Measurements from ENCODE around the gene ADAMTS2.

Gene ADAMTS2

DNA sequence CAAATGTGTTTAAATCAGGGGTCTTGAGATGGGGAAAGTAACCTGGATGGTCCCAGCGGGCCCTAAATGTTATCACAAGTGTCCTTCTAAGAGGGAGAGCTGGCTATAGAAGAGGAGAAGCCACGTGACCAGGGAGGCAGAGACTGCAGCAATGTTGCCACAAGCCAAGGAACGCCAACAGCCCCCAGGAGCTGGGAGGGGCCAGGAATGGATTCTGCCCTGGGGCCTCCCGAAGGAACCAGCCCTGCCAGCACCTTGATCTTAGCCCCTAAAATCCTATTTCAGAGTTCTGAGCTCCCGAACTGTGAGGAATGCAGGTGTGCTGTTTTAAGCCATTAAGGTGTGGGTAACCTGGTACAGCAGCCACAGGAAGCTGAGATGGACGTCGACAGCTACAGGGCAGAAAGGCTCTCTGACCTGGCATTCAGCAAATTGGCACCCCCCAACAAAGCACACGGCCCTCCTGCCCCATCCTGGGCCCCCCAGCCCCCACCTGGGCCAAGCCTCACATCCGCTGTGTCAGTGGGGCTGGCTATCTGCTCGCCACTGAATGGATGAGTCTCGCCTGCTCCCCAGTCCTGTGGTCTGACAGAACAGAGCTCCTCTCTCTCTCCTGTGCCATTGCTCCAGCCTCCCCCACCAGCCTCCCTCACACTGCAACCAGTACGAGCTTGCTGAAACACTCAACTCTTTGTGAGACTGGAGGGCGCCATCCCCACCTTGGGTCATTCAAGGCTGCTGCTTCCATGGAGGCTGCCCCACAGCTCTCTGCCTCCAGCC, 78.8 kb downstream of the ADAMTS2 start:
- no peak for DNase-seq (ENCODE audit: low spot score)

DNA sequence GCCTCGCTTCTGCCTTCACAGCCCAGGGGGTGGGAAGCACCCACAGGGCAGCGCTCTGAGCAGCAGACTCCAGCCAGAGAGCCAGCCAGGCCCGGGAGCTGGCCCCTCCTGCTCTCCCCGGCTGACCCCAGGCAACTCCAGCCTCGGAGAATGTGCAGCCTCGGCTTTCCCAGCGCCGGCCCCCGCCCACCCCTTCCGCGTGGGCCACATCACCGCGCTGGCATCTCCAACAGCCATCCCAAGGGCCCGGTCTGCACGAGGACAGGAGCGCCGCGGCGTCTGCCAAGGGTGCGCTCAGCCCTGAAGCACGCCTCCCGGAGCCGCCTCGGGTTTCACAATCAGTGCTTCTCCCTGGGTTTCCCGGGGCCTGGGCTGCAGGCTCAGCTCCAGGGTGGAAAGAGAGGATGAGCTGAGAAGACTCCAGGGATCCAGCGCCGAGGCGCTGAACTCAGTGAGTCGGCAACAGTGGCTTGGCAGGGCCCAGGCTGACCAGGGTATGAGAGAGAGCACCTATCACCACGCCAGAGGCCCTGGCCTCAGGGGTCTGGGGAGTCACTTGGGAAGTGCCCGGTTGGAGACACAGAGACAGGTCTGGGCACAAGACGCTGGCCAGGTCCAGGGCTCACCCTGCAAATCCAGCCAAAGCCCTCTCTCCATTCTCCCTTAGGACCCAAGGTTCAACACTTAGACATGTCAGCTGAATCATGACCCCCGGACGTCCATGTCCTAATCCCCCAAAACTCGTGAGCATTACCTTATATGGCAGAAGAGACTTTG, 79.6 kb downstream of the ADAMTS2 start:
- peak; percentile 98 for DNase-seq (ENCODE audit: low spot score)

DNA sequence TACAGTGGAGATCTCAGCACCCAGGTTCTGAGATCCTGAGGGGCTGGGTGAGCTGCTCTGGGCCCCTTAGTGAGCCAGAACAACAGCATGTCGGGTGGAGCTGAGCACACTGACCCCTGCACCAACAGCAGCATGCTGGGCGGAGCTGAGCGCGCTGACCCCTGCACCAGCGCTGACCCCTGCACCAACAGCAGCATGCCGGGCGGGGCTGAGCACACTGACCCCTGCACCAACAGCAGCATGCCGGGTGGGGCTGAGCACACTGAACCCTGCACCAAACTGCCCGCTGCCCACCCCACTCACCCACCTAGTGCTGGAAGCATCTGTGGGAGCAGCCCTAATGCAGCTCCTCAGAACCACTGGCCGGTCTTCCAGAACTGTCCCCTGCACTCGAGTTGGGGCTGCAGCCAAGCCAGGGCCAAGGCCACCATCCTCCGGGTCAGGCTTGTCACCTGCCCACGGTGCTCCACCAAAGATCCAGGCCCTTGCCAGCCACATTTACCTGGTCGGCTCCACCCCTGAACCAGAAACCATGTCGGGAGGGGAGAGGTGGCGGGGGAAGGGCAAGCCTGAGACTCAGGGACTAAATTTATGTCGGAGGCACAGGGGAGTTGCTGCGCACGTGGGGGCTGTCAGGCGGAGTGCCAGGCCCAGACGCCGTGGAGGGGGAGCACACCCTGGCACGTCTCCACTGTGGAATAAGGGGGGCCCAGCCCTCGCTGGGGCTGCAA, 80.3 kb downstream of the ADAMTS2 start:
- DNase-seq (ENCODE audit: low spot score) = no peak

DNA sequence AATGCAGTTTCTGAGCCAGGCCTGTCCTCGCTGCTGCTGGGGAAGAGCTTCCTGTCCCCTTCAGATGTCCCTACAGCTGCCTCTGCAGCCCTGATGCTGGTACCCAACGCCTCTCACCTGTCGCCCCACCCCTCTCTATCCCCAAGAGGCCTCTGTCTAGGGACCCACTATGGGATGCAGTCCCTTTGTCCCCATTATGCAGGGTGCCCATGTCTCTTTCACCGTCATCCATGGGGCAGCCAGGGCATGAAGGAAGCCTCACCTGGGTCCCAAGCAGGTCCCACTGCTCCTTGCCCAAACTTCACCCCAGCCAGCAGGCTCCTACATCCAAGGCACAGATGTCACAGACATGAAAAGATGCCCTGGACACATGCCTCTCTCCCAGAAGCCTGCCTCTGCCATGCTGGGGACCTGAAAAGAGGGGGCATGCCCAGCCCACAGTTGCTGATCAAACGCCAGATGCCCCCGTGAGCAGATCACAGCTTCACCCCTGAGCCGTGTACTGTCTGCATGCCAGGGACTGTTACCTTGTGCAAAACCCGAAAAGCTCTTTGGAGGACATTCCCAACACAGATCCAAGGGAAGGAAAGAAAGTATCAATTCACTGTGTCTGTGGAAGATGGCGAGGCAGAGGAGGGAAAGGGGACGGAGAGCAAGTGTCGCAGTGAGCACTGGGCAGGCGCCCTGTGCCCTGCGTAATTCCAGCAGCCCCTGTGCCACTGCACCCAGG, 81.0 kb downstream of the ADAMTS2 start:
- no peak for DNase-seq (ENCODE audit: low spot score)

DNA sequence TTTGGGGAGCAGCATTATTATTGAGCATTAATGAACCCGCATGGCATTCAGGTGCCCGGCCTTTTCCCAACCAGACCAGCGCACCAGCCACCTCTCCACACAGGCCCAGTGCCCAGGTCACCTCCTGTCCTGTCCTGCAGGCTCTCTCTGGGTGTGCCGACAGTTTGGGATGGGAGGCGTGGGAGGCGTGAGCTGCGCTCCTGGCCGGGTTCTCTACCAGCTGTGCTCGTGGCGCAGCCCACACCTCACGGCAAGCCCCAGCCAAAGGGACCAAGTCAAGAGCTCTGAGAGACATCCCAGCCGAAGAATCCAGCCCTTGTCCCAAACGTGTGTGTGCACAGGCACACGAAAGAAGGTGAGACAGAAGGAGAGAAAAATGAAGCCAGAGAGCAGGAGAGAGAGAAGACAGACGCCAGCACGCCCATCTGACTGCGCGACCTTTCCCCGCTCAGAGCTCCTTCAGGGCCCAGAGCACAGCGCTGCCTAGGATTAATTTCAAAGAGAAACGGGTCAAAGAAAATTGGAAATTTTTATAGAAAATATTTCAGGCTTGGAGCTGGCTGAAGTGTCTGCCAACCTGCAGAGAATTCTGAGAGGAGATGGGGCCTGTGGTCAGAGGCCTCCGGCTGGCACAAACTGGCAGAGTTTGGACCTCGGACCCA, 81.7 kb downstream of the ADAMTS2 start:
- no peak for DNase-seq (ENCODE audit: low spot score)

DNA sequence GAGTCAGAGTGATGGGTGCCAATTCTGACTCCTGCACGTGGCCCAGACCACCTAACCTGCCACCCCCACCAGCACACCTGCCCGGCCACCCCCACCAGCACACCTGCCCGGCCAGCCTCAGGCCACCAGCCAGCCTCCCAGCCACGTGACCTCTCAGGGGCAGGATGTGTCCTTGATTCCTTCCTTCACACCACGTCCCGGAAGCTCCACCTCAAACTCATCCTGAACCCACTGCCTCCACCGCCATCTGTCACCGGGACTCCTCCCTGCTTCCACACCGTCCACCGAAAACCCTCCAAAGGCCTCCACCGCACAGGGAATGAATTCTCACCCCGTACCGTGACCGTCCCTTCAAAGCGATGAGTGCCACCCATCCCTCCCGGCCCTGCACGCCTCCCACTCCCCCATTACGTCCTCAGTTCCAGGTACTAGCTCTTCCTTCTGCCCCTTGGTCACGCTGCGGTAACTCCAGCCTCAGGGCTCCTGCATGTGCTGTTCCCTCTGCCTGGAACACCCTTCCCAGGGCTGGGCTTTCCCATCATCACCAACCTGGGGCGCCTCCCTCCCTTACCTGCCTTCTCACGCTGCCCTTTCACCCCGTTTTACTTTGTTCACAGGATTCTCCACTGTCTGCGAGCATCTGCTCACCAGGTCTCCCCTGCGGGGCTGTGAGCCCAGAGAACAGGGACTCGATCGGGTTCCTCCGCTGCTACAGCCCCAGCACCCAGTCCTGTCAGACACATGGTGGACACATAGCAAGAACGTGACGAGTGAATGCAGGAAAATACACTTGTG, 82.9 kb downstream of the ADAMTS2 start:
- DNase-seq (ENCODE audit: low spot score) = no peak

DNA sequence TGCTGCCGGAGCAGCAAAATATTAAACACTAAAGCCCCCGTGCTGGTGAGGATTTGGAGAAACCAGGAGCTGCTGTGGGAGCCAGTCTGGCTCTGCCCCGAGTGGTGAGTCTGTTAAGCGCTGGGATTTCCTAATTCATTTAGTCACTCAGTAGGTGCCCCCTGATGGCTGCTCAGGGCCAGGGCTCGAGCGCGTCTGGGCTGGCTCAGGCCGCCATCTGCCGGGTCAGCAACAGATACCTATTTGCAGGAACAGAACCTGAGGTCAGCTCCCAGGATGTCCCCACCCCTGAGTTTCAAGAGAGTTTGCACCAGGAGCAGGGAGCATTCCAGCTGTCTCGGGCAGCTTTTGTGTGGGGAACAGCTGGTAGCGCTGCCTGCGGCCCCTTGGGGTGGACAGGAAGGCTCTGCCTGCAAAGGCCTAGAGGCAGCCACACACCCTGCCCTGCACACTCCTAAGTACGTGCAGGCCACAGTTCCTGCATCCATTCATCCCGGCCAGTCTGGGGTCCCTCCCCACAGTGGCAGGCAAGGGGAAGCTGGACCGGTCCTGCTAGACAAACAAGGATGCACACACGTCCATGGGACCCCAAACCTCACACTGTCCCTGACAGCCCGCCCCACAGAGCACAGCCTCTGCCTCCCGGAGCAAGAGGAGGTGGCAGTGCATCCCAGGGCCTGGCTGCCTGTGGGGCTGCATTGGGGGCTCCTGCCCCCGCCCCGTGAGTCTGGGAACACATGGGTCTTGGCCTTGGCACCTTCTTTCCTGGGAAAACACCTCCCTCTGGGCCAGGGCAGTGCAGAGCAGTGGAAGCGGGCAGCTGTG, 83.7 kb downstream of the ADAMTS2 start:
- DNase-seq (ENCODE audit: low spot score) = no peak

DNA sequence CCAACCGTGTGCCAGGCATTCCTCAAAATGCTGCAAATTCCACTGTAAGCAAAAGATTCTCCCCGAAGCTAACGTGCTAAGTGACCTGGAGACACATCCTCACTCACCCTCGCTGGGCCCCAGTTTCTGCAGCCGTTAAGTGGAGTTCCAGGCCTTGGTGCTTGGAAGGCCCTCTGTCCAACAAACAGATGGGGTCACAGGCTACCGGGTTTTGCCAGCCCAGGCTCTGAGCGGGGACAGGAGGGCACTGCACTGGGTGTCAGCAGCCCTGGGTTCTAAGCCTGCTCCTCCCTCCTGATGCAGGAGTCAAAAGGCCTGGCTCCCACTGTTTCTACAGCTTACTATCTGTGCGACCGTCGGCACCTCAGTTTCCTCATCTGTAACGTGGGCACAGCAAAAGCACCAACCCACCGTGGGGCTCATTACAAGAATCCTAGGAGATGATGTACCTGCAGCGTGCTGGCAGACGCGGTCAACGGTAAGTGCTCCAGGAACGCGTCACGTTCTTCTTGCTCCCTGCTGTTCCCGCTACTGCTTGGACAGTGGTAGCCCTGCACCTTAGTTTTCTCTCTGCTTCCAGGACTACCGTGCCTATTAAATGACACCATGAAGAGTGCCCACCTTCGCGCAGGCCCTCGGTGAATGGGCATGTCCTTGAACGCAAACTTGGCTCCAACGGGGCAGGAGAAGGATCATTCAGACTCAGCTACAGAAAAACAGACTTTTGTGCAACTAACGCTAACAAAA, 84.8 kb downstream of the ADAMTS2 start:
- DNase-seq (ENCODE audit: low spot score) = no peak

DNA sequence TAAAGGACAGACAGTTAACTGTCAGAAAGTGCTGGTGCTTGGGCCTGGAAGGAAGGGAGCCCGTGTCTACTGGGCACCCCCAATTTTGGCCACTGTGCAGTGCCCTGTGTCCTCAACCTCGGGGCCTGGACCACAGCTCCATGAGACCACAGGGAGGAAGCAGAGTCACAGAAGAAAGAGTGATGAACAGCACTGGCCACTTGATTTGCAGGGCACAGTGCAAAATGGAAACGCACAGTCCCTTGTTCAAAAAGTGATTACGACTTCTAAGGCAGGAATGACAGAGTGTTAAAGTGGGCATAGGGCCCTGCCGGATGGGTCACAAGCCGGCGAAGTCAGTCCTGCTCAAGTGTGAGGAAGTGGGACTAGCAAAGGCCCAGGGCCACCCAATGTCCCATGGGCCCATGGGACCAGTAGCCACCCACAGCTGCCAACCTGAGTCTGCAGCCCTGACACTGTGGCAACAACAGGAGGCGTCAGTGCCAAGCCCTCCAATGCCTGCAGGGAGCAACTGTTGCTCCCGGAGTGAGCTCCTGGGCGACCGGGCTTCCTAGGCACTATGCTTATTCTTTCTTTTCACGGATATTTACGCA, 85.4 kb downstream of the ADAMTS2 start:
- DNase-seq (ENCODE audit: low spot score) = no peak

DNA sequence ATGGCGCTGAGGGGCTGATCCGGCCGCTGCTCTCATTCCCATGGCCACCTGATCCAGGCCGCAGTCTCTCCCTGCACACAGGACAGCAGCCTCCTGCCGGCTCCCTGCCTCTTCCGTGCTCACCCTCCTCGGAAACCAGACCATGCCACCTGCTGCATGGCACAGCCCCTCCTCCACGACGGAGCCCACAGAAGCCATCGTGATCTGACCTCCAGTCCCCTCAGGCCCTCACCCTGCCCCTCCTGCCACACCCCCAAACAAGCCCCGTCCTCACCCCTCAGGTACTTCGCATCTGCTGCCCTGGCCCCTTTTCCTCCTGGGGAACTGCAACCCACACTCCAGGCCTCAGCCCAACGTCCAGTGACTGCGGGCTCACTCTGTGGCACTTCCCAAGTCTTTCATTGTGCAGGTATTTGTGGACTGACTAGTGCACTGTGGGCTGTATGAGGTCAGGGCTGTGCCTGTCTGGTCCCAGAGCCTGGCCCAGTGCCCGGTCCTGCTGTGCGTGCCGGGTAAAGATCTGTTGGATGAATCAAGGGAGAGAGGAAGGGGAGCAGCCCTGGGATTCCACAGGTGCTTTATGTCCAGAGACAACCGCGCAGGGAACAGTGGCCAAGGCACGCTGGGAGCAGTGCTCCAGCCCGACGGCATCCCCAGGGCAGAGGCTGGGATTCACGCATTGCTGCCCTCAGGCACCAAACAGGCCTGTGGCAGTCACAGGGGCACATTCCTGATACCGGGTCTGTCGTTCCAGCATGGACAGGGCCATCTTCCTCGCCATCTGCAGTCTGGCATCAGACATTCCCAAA, 86.1 kb downstream of the ADAMTS2 start:
- no peak for DNase-seq (ENCODE audit: low spot score)

DNA sequence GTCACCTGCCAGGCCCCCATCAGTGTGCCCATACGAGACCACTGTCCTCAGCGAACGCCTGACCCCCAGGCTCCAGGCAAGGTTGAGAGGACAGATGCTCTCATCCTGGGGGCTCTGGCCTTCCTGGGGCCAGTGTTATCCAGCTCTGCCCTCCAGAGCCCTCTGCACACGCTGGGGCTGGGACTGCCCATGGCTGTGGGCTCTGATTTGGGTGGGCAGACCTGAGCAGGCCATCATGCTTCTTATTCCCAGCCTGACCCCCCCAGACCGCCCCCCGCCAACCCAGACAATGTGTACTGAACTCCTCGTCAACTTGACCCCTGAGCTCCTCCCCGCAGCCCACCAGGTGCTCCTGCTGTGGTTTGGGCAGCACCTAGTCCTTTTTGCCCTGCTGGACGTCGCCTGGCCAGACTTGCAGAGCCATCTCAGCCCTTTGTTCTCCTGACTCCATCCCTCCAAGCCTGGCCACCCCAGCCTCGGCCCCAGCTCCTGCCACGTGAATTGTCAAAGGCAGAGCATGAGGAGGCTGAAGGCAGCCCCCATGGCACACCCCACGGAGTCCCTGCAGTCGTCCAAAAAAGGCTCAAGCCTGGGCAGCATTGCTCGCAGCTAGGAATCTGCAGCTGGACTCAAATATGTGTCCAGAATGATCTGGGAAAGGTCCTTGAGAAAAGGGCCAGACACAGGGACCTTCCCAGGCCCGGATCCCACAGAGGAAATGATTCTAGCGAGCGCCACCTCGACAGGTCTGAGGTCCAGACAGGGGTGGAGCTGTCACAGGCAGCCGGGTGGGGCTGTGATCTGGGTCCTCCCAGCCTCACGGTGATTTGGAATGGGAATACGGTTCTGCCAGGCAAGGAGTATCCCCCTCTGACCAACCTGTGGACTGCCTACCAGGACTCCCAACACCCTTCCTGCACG, 87.0 kb downstream of the ADAMTS2 start:
- no peak for DNase-seq (ENCODE audit: low spot score)

DNA sequence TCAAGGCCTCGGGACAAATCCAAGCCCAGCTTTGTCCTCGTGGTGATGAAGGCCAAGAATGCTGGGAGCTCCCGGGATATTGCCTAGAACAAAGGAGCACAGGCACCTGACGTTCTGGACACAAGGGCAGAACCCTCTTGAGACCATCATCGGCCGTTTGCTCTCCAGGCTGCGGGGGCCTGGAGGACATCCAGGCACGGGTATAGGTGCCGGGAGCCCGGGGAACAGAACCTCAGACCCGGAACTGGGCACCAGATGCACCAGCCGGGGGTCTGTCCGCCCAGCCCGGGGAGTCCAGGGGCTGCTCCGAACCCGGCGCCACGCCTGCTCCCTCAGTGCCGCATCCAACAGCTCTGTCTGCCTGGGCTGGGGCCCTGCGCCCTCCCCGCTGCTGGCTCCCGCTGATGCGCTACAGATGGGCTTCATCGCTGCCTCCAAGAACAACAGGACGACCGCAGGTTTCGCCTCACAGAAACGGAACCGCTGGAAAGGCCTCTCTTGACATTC, 88.0 kb downstream of the ADAMTS2 start:
- DNase-seq (ENCODE audit: low spot score) = no peak

DNA sequence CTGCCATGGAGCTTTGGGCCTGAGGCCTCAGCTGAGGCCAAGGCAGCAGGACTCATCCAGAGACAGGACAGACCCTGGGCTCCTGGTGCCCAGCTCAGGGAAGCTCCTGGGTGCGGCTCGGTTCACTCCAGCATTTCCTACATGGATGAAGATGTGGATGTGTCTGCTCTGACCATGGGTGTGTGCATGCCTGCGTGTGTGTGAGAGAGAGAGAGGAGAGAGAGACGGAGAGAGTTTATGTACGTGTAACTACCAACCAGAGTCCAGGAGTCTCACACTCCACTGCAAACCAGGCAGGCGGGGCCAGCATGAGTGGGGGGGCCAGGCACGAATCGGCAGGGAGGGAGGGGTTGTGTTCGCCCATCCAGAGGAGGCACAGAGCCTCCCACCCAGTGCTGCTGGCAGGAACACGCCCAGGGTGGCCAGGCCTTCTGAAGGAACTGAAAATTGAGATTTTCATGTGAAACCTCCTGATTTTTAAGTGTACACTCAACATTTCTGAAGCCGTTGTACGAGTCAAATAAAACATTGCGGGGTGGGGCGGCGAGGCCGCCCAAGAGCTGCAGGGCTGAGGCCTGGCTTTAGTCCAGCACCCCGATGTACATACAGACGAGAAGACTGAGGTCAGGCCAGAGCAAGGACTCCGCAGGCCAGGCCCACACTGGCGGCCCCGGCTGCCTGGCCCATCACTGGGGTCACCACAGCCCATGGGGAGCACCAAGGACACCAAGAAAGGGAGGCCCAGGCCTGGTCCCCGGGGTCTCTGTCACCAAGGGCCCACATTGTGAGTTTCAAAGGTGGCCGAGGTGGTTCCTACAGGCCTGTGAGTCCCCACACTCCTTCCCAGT, 88.7 kb downstream of the ADAMTS2 start:
- DNase-seq (ENCODE audit: low spot score) = no peak

DNA sequence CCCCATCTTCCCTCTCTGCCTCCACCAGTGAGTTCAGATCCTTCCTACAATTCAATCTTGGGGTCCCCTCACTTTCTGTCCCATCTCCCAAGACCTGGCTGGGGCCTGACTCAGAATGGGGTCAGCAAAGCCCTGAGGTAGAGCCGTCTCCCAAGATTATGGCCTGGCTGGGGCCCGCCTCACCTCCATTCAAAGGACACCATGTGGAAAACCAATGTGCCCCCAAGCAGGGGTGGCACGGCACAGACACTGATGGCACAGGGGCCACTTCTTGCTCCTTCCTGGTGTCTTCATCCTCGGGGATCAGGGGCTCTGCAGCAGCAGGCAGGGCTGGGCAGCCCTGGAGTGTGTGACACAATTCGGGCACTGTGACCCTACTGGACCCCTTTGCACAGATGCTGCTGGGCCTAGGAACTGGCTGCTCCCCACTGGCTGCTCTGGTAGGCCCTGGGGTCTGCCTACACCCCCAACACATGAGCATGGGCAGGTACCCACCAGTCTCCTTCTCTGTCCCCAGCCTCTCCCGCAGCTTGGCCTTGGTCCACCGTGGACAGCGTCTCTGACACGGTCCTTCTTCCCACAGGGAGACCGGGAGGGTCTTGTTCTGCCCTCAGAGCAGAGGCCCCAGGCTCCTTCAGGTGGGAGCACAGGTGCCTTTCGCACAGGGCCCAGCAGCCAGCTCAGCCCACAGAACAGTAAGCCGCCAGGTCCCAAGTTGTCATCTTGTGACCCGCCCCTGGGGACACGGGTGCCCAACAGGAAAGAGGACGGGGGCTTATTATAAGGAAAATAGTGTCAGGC, 89.5 kb downstream of the ADAMTS2 start:
- no peak for DNase-seq (ENCODE audit: low spot score)
